Measurements from ENCODE around the gene PDK2. TPM values are rescaled to one million over a fixed set of nuclear protein-coding genes. Genes with fewer than 3 reads are reported as not detected.
A peak's percentile ranks its signal among the peaks of the same experiment; 100 is the strongest.

Gene PDK2
- total and polyA plus RNA-seq, 9 of the 15 experiments (the other 6 are each of a cell fraction or from before 2014, with no cell fraction given): 0.03 to 2.5 (median 1.4) TPM

- TF ChIP-seq ZNF444 (CRISPR knock-in tag; IDR thresholded peaks at IDR 0.05): no peak
- no peak for TF ChIP-seq LARP7 (IDR thresholded peaks at IDR 0.05)
- no peak for TF ChIP-seq ZBTB8A (IDR thresholded peaks at IDR 0.05; ENCODE audit: partially characterized antibody)
- TF ChIP-seq COPS2 (conservative IDR thresholded peaks at IDR 0.05): no peak
- TF ChIP-seq ZNF75A (CRISPR knock-in tag; IDR thresholded peaks at IDR 0.05): no peak
- TF ChIP-seq ZKSCAN1 (IDR thresholded peaks at IDR 0.05; ENCODE audit: low read depth, low read length): peak; percentile 88
- TF ChIP-seq, protein P1, sequence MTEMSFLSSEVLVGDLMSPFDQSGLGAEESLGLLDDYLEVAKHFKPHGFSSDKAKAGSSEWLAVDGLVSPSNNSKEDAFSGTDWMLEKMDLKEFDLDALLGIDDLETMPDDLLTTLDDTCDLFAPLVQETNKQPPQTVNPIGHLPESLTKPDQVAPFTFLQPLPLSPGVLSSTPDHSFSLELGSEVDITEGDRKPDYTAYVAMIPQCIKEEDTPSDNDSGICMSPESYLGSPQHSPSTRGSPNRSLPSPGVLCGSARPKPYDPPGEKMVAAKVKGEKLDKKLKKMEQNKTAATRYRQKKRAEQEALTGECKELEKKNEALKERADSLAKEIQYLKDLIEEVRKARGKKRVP (CRISPR knock-in tag; IDR thresholded peaks at IDR 0.05): no peak
- no peak for TF ChIP-seq ETV1 (tag; conservative IDR thresholded peaks at IDR 0.05; ENCODE audit: low read depth)
- no peak for TF ChIP-seq ELK3 (CRISPR knock-in tag; IDR thresholded peaks at IDR 0.05)
- TF ChIP-seq, protein P2, sequence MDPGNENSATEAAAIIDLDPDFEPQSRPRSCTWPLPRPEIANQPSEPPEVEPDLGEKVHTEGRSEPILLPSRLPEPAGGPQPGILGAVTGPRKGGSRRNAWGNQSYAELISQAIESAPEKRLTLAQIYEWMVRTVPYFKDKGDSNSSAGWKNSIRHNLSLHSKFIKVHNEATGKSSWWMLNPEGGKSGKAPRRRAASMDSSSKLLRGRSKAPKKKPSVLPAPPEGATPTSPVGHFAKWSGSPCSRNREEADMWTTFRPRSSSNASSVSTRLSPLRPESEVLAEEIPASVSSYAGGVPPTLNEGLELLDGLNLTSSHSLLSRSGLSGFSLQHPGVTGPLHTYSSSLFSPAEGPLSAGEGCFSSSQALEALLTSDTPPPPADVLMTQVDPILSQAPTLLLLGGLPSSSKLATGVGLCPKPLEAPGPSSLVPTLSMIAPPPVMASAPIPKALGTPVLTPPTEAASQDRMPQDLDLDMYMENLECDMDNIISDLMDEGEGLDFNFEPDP (CRISPR knock-in tag; IDR thresholded peaks at IDR 0.05): no peak
Measured at GRCh38 chr17:50117202-50118051, 22.3 kb downstream of the PDK2 start (continued).

All from K562 (cell line).